Fibroblast of skin of left quadriceps (primary cell): ENCODE results near the gene RAI1.
A peak's percentile ranks its signal among the peaks of the same experiment; 100 is the strongest.

ENCODE experiments used
- DNase-seq, 2 experiments: peaks; one replicate each; pipeline ENCODE4 v3.0.0-alpha.2; 2013; ENCODE audit warnings: low read depth in 2 of 2

RAI1 gene

GRCh38 chr17:17783825-17784656, 102.8 kb downstream of the RAI1 start:
- peak; percentile 51 to 52 for DNase-seq

- no peak for DNase-seq
These were observed 103.5 kb downstream of the RAI1 start for GRCh38 chr17:17784657-17785267.

GRCh38 chr17:17785407-17785806, 104.1 kb downstream of the RAI1 start:
- no peak for DNase-seq

- DNase-seq, result no peak
These were observed 105.7 kb downstream of the RAI1 start for GRCh38 chr17:17786998-17787397.

- no peak for DNase-seq
These were observed 106.3 kb downstream of the RAI1 start for GRCh38 chr17:17787568-17787967.

GRCh38 chr17:17788967-17789366, 107.7 kb downstream of the RAI1 start:
- DNase-seq, result no peak

- no peak for DNase-seq
These were observed 108.2 kb downstream of the RAI1 start for GRCh38 chr17:17789410-17789809.

GRCh38 chr17:17789828-17790636, 108.8 kb downstream of the RAI1 start:
- DNase-seq, result no peak

- no peak for DNase-seq
These were observed 109.6 kb downstream of the RAI1 start for GRCh38 chr17:17790637-17791464.

GRCh38 chr17:17792037-17792550, 110.8 kb downstream of the RAI1 start:
- DNase-seq, result no peak

- peak; percentile 40 to 48 for DNase-seq
These were observed 111.5 kb downstream of the RAI1 start for GRCh38 chr17:17792551-17793377.

GRCh38 chr17:17793378-17794214, 112.3 kb downstream of the RAI1 start:
- DNase-seq, result no peak

GRCh38 chr17:17794382-17794781, 113.1 kb downstream of the RAI1 start:
- no peak for DNase-seq

- no peak for DNase-seq
These were observed 114.0 kb downstream of the RAI1 start for GRCh38 chr17:17795296-17795695.

- no peak for DNase-seq
These were observed 114.9 kb downstream of the RAI1 start for GRCh38 chr17:17795946-17796786.

- DNase-seq, result no peak
These were observed 115.5 kb downstream of the RAI1 start for GRCh38 chr17:17796787-17797061.

GRCh38 chr17:17797119-17797809, 116.0 kb downstream of the RAI1 start:
- no peak for DNase-seq

- no peak for DNase-seq
These were observed 116.8 kb downstream of the RAI1 start for GRCh38 chr17:17798010-17798556.
